H1 (cell line): Measurements from ENCODE around the gene SPPL2B. TPM values are rescaled to one million over a fixed set of nuclear protein-coding genes. Genes with fewer than 3 reads are reported as not detected.

ENCODE experiments used
- CTCF ChIA-PET: fragments of 300-600 bp; sonication (Branson Sonifier 250); formaldehyde crosslinking; loops from one replicate; lab custom pipeline; 2021; ENCODE audit not compliant: partially characterized antibody; lab: Charles Lee
- POLR2A ChIA-PET: fragments of 300-600 bp; sonication (Branson Sonifier 250); formaldehyde crosslinking; loops from one replicate; lab custom pipeline; 2021; ENCODE audit warnings: inconsistent platforms; ENCODE audit not compliant: partially characterized antibody; lab: Charles Lee
- DNase-seq, 2 experiments: peaks; one replicate each; pipeline versions ENCODE4 v3.0.0 to v3.0.0-alpha.2; 2010 to 2022; ENCODE audit warnings: low spot score in 2 of 2, low read depth in 1 of 2, mixed read lengths in 1 of 2
- FAIRE-seq: peaks from 2 replicates; lab custom pipeline; 2011; peaks lifted over from hg19 to GRCh38; lab: Jason Lieb, UNC
- H2AFZ ChIP-seq: 2 replicates; pipeline ENCODE4 v1.8.1; 2012; ENCODE audit warnings: low read length, inconsistent platforms
- H2AK5ac ChIP-seq: 2 replicates; pipeline ENCODE4 v1.6.1; 2013; ENCODE audit warnings: low read depth, low read length
- H2BK120ac ChIP-seq: replicated peaks from 2 replicates; pipeline ENCODE3; 2013; ENCODE audit warnings: low read depth, low read length, inconsistent platforms
- H2BK12ac ChIP-seq: 2 replicates; pipeline ENCODE4 v1.6.1; 2013; ENCODE audit warnings: low read depth, low read length
- H2BK15ac ChIP-seq: 2 replicates; pipeline ENCODE4 v1.6.1; 2013; ENCODE audit warnings: low read length
- H2BK20ac ChIP-seq: 2 replicates; pipeline ENCODE4 v1.6.1; 2013; ENCODE audit warnings: low read length
- H2BK5ac ChIP-seq: 2 replicates; pipeline ENCODE4 v1.6.1; 2013; ENCODE audit warnings: low read depth, low read length
- H3K14ac ChIP-seq: 2 replicates; pipeline ENCODE4 v1.6.1; 2013; ENCODE audit warnings: inconsistent platforms; ENCODE audit not compliant: insufficient read length
- H3K18ac ChIP-seq: 2 replicates; pipeline ENCODE4 v1.6.1; 2013; ENCODE audit warnings: low read length; ENCODE audit errors: extremely low read depth
- H3K23ac ChIP-seq: 2 replicates; pipeline ENCODE4 v1.6.1; 2013; ENCODE audit warnings: inconsistent platforms; ENCODE audit not compliant: insufficient read length
- H3K23me2 ChIP-seq: 2 replicates; pipeline ENCODE4 v1.6.1; 2013; ENCODE audit warnings: low read depth, low read length
- H3K27ac ChIP-seq: 2 replicates; pipeline ENCODE4 v1.6.1; 2011; ENCODE audit warnings: low read depth, low read length, inconsistent platforms
- H3K27me3 ChIP-seq, 4 experiments: replicated peaks in 1 of 4; 1 replicate in 1 of 4; 2 replicates in 3 of 4; pipeline versions ENCODE4 v1.6.1 to v1.8.1; 2011 to 2013; ENCODE audit warnings: low read length in 3 of 4, mild to moderate bottlenecking in 3 of 4, inconsistent platforms in 2 of 4, mixed read lengths in 2 of 4, moderate library complexity in 1 of 4; ENCODE audit not compliant: control insufficient read depth in 3 of 4, insufficient read depth in 3 of 4; ENCODE audit errors: extremely low read depth in 1 of 4
- H3K36me3 ChIP-seq, 4 experiments: 2 replicates each; pipeline versions ENCODE4 v1.6.1 to v1.8.1; 2011 to 2013; ENCODE audit warnings: mild to moderate bottlenecking in 4 of 4, low read length in 3 of 4, moderate library complexity in 2 of 4, control low read depth in 1 of 4, inconsistent platforms in 1 of 4; ENCODE audit not compliant: insufficient read depth in 4 of 4, control insufficient read depth in 2 of 4
- H3K4ac ChIP-seq: replicated peaks from 2 replicates; pipeline ENCODE3; 2013; ENCODE audit warnings: low read length, low read depth, mixed read lengths, inconsistent platforms; ENCODE audit not compliant: insufficient read length
- H3K4me1 ChIP-seq, 4 experiments: replicated peaks in 1 of 4; 1 replicate in 1 of 4; 2 replicates in 3 of 4; pipeline versions ENCODE4 v1.6.1 to v1.8.1; 2011 to 2013; ENCODE audit warnings: low read length in 3 of 4, inconsistent platforms in 2 of 4, mixed read lengths in 1 of 4; ENCODE audit not compliant: insufficient read depth in 4 of 4, control insufficient read depth in 3 of 4
- H3K4me2 ChIP-seq, 2 experiments: 2 replicates each; pipeline versions ENCODE4 v1.6.1 to v1.8.1; 2011 to 2013; ENCODE audit warnings: low read depth in 2 of 2, low read length in 2 of 2, control low read depth in 1 of 2, inconsistent platforms in 1 of 2, mild to moderate bottlenecking in 1 of 2; ENCODE audit not compliant: insufficient read depth in 1 of 2
- H3K4me3 ChIP-seq, 4 experiments: fragments of 200-600, 300-600 bp in 1 of 4; sonication (generic), shearing (Covaris generic), sonication (Bioruptor Twin) in 1 of 4; 2 replicates each; pipeline versions ENCODE4 v1.5.1 to v1.8.1; 2011 to 2016; ENCODE audit warnings: low read length in 4 of 4, low read depth in 3 of 4, control low read depth in 2 of 4, inconsistent platforms in 2 of 4, mild to moderate bottlenecking in 2 of 4, mixed read lengths in 1 of 4, moderate library complexity in 1 of 4; ENCODE audit not compliant: insufficient read depth in 2 of 4; ENCODE audit errors: extremely low read depth in 1 of 4
- H3K56ac ChIP-seq: replicated peaks from 2 replicates; pipeline ENCODE3; 2013; ENCODE audit warnings: low read depth, mild to moderate bottlenecking, mixed read lengths, low read length, inconsistent platforms; ENCODE audit not compliant: insufficient read length
- H3K79me1 ChIP-seq: 2 replicates; pipeline ENCODE4 v1.6.1; 2013; ENCODE audit warnings: low read depth, low read length, control low read depth
- H3K79me2 ChIP-seq, 2 experiments: 2 replicates each; pipeline versions ENCODE4 v1.6.1 to v1.8.1; 2012 to 2013; ENCODE audit warnings: low read length in 2 of 2, mild to moderate bottlenecking in 2 of 2, inconsistent platforms in 1 of 2; ENCODE audit not compliant: insufficient read depth in 2 of 2, control insufficient read depth in 1 of 2
- H3K9ac ChIP-seq, 4 experiments: replicated peaks in 1 of 4; 1 replicate in 1 of 4; 2 replicates in 3 of 4; pipeline versions ENCODE4 v1.6.1 to v1.8.1; 2011 to 2013; ENCODE audit warnings: low read depth in 3 of 4, low read length in 3 of 4, control low read depth in 2 of 4, mild to moderate bottlenecking in 2 of 4, moderate library complexity in 2 of 4, inconsistent platforms in 1 of 4; ENCODE audit errors: extremely low read depth in 1 of 4
- H3K9me3 ChIP-seq, 2 experiments: 2 replicates each; pipeline versions ENCODE4 v1.6.1 to v1.8.1; 2012 to 2013; ENCODE audit warnings: mild to moderate bottlenecking in 2 of 2, moderate library complexity in 2 of 2, control low read depth in 1 of 2, inconsistent platforms in 1 of 2, low read depth in 1 of 2, low read length in 1 of 2, mixed read lengths in 1 of 2; ENCODE audit not compliant: insufficient read depth in 2 of 2
- H4K20me1 ChIP-seq, 2 experiments: replicated peaks in 1 of 2; 2 replicates each; pipeline versions ENCODE3 to v1.8.1; 2011 to 2013; ENCODE audit warnings: inconsistent platforms in 2 of 2, low read length in 2 of 2, mild to moderate bottlenecking in 1 of 2; ENCODE audit not compliant: insufficient read depth in 2 of 2, control insufficient read depth in 1 of 2
- H4K5ac ChIP-seq: 2 replicates; pipeline ENCODE4 v1.6.1; 2013; ENCODE audit warnings: low read length, low read depth, mixed read lengths, inconsistent platforms; ENCODE audit not compliant: insufficient read length
- H4K8ac ChIP-seq: 2 replicates; pipeline ENCODE4 v1.8.0; 2013; ENCODE audit warnings: mild to moderate bottlenecking, moderate library complexity, low read length, inconsistent platforms; ENCODE audit not compliant: insufficient read depth; ENCODE audit errors: extremely low read depth
- H4K91ac ChIP-seq: replicated peaks from 2 replicates; pipeline ENCODE3; 2013; ENCODE audit warnings: low read length, mixed read lengths, inconsistent platforms; ENCODE audit not compliant: insufficient read length
- CTCF ChIP-seq, 3 experiments: IDR thresholded peaks; 1 replicate in 2 of 3; 2 replicates in 1 of 3; pipeline versions ENCODE4 v1.5.1 to v1.6.1; 2011; ENCODE audit warnings: low read length in 3 of 3, mild to moderate bottlenecking in 3 of 3, inconsistent platforms in 2 of 3, low read depth in 1 of 3, moderate library complexity in 1 of 3; ENCODE audit not compliant: insufficient read depth in 1 of 3; ENCODE audit errors: control extremely low read depth in 1 of 3
- MAFK ChIP-seq: IDR thresholded peaks from 2 replicates; pipeline ENCODE4 v1.6.1; 2012; ENCODE audit warnings: low read depth, mild to moderate bottlenecking, improper control_type of control experiment, low read length
- POLR2AphosphoS5 ChIP-seq: IDR thresholded peaks from 2 replicates; pipeline ENCODE4 v1.6.1; 2011; ENCODE audit warnings: low read depth, low read length
- SIX5 ChIP-seq: IDR thresholded peaks from 2 replicates; pipeline ENCODE4 v1.6.1; 2011; ENCODE audit warnings: mild to moderate bottlenecking, low read depth, low read length
- WGBS, 2 experiments: shearing (Covaris generic) in 1 of 2; methylation state at CpG; one replicate each; pipeline versions ENCODE4 v1.1.6 to v1.1.7; 2013 to 2015; ENCODE audit warnings: low lambda C conversion rate in 2 of 2, mixed read lengths in 2 of 2, inconsistent platforms in 1 of 2, low coverage in 1 of 2, missing lambda C conversion rate in 1 of 2; ENCODE audit not compliant: insufficient replicate concordance in 2 of 2, insufficient coverage in 1 of 2, insufficient read length in 1 of 2; ENCODE audit errors: extremely low coverage in 1 of 2, missing lambda C conversion rate in 1 of 2; 5-methylcytosine and 5-hydroxymethylcytosine counted together
- polyA plus RNA-seq, 7 experiments: library from polyadenylated mRNA; depleted of rRNA in 3 of 7; stranded (reverse) in 5 of 7; unstranded in 2 of 7; fragments of >200 nt in 5 of 7; fragments of 200-250 nt in 2 of 7; gene quantifications; 1 replicate in 5 of 7; 2 replicates in 1 of 7; 4 replicates in 1 of 7; pipeline versions ENCODE4 v1.2.1 to v1.2.3, GENCODE V29; 2011 to 2013; ENCODE audit warnings: missing spikeins in 2 of 7, mixed read lengths in 2 of 7
- total RNA-seq: library from RNA; stranded (reverse); fragmentation: NEBNext Ultra II Directional; extraction: Animal tissue kit (Norgen Biotek cat#: 25700); gene quantifications from 2 replicates; pipeline ENCODE4 v1.2.1, GENCODE V29; 2021
- TF ChIP-seq, protein P1 (sequence below): IDR thresholded peaks from 2 replicates; pipeline ENCODE4 v1.6.1; 2011; ENCODE audit warnings: low read length, improper control_type of control experiment

The SPPL2B gene
- total and polyA plus RNA-seq, 2 of the 8 experiments (the other 6 are each of a cell fraction or from before 2014, with no cell fraction given), result 34.8 to 55.7 TPM

DNA sequence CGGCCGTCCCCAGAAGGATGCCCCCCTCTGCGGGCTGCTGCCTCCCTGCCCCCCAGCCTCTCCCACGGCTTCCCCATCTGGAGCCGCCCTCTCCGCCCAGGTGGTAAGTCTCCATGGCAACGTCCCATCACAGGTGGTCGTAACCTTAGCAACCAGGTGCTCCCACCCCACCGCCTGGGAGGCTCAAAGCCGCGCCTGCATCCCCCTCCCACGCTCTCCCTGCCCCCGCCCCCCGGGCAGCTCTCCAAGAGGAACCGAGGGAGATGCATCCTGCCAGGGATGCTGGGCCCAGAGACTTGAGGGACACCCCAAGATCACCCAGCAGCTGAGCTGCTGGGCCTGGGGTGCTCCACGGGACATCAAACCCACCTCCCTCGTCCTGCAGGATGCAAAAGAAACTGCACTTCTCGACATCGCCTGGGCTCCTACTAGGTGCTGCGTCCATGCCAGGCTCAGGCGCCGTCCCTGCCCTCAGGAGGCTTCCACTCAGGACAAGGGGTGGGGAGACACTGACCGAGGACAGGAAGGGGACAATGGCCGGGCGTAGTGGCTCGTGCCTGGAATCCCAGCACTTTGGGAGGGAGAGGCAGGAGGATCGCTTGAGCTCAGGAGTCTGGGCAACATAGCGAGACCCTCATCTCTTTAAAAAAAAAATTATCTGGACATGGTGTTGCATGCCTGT is 15.5 kb upstream of the SPPL2B start:
- peak in 1 of 2 experiments; percentile 81 for DNase-seq

More for the DNA sequence above, 15.5 kb upstream of the SPPL2B start:
- no peaks in the 10 kb centered on the region for H3K79me1 ChIP-seq
- H2AK5ac ChIP-seq, result peak overlapping the region; percentile 93
- WGBS, 2 experiments, result 57% methylated on average over 21 of the region's 28 CpGs; no CpG with 5 or more reads in 1 of the 2 experiments
- H4K5ac ChIP-seq, result no peak overlapping the region
- no peaks in the 10 kb centered on the region for H3K9me3 ChIP-seq
- H3K4ac ChIP-seq, result no peak overlapping the region
- ChIA-PET CTCF (interaction anchor here (0.9 to 9.8 kb wide), 2 partner anchors 37 to 67 kb away, joined by 3 to 106 read pairs; no protein-coding TSS in a partner anchor), POLR2A (interaction anchor here (0.6 to 1.6 kb wide), 3 partner anchors 10 to 55 kb away, joined by 3 to 6 read pairs (median 3); no protein-coding TSS in a partner anchor)
- H3K18ac ChIP-seq, result no peak overlapping the region; the same call in 1 of the 2 replicates
- no peak overlapping the region for H4K91ac ChIP-seq
- H4K8ac ChIP-seq, result peak overlapping the region; percentile 46; the same call in 1 of the 2 replicates
- H3K4me1 ChIP-seq, result peaks cover 0 to 8% (median under 1%) of the 10 kb centered on the region in 4 experiments; a peak in 4 of 7 replicates
- no peak overlapping the region for H3K56ac ChIP-seq
- H3K27me3 ChIP-seq, result peaks cover 6 to 14% (median 12%) of the 10 kb centered on the region in 4 experiments
- peak overlapping the region; percentile 5 to 60; a peak in 2 of 4 replicates for H3K4me2 ChIP-seq
- no peaks in the 10 kb centered on the region for H3K79me2 ChIP-seq
- H3K14ac ChIP-seq, result no peak overlapping the region
- no peak for FAIRE-seq
- H3K36me3 ChIP-seq, result no peaks in the 10 kb centered on the region
- H2BK15ac ChIP-seq, result peak overlapping the region; percentile 25; the same call in 1 of the 2 replicates
- TF ChIP-seq MAFK (no peak), POLR2AphosphoS5 (no peak), SIX5 (no peak), CTCF (IDR thresholded peaks at IDR 0.05; ENCODE audit: control extremely low read depth in 1 of 3, insufficient read depth in 1 of 3, low read depth in 1 of 3, low read length in 3 of 3) (peak in 1 of 3 experiments; percentile 6; a peak in 1 of 4 replicates)
- TF ChIP-seq, protein P1, sequence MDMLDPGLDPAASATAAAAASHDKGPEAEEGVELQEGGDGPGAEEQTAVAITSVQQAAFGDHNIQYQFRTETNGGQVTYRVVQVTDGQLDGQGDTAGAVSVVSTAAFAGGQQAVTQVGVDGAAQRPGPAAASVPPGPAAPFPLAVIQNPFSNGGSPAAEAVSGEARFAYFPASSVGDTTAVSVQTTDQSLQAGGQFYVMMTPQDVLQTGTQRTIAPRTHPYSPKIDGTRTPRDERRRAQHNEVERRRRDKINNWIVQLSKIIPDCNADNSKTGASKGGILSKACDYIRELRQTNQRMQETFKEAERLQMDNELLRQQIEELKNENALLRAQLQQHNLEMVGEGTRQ, result peak; percentile 53; the same call in 1 of the 2 replicates
- no peak overlapping the region for H2BK120ac ChIP-seq
- H2BK20ac ChIP-seq, result no peak overlapping the region; the same call in 1 of the 2 replicates
- no peaks in the 10 kb centered on the region for H4K20me1 ChIP-seq
- peak overlapping the region in 1 of 4 experiments; percentile 42; a peak in 2 of 8 replicates for H3K4me3 ChIP-seq
- H3K9ac ChIP-seq, result no peak overlapping the region
- no peak overlapping the region for H3K27ac ChIP-seq
- no peak overlapping the region for H2AFZ ChIP-seq
- H2BK12ac ChIP-seq, result no peak overlapping the region
- H3K23ac ChIP-seq, result no peak overlapping the region
- peaks cover 2% of the 10 kb centered on the region; the same call in 1 of the 2 replicates for H3K23me2 ChIP-seq
- H2BK5ac ChIP-seq, result no peak overlapping the region
